HG03066 (cell line): ENCODE data around the gene IPPK.
"Not testable (repeated sequence)": the region's sequence is repeated elsewhere in the genome, so short reads cannot be mapped to it uniquely, and the experiment has no call there.

Source experiments
- ATAC-seq: cut with Tn5 transposase; IDR thresholded peaks from one replicate; pipeline ENCODE4 v1.9.1; 2021; ENCODE audit warnings: low read depth; ENCODE audit not compliant: unreplicated experiment

Gene IPPK

GRCh38 chr9:92639791-92640271 lies 30.1 kb downstream of the IPPK start:
- ATAC-seq: no peak

- ATAC-seq: no peak
Observed at GRCh38 chr9:92639124-92639523, 30.8 kb downstream of the IPPK start.

GRCh38 chr9:92638621-92639101 lies 31.3 kb downstream of the IPPK start:
- no peak for ATAC-seq

GRCh38 chr9:92637886-92638620 lies 31.9 kb downstream of the IPPK start:
- ATAC-seq: no peak

GRCh38 chr9:92637326-92637725 lies 32.6 kb downstream of the IPPK start:
- ATAC-seq: no peak

- ATAC-seq: no peak
Observed at GRCh38 chr9:92636627-92637026, 33.3 kb downstream of the IPPK start.

- no peak for ATAC-seq
Observed at GRCh38 chr9:92635760-92636159, 34.2 kb downstream of the IPPK start.

GRCh38 chr9:92634712-92635605 lies 35.0 kb downstream of the IPPK start:
- ATAC-seq: peak; percentile 58

- no peak for ATAC-seq
Observed at GRCh38 chr9:92633614-92634278, 36.2 kb downstream of the IPPK start.

GRCh38 chr9:92632641-92633040 lies 37.3 kb downstream of the IPPK start:
- ATAC-seq: no peak

- no peak for ATAC-seq
Observed at GRCh38 chr9:92631452-92632343, 38.2 kb downstream of the IPPK start.

GRCh38 chr9:92627651-92628050 lies 42.3 kb downstream of the IPPK start:
- ATAC-seq: no peak

- ATAC-seq: no peak
Observed at GRCh38 chr9:92626484-92626883, 43.4 kb downstream of the IPPK start.

- ATAC-seq: not testable (repeated sequence)
Observed at GRCh38 chr9:92623936-92624335, 46.0 kb downstream of the IPPK start.

GRCh38 chr9:92620845-92621244 lies 49.1 kb downstream of the IPPK start:
- no peak for ATAC-seq

- ATAC-seq: no peak
Observed at GRCh38 chr9:92619601-92620300, 50.2 kb downstream of the IPPK start.

GRCh38 chr9:92618633-92619225 lies 51.2 kb downstream of the IPPK start:
- no peak for ATAC-seq

- no peak for ATAC-seq
Observed at GRCh38 chr9:92617951-92618510, 51.9 kb downstream of the IPPK start.
